ENCODE data around the gene CTNNA3.

CTNNA3 gene

GRCh38 chr10:67386260-67386659, 309.7 kb downstream of the CTNNA3 start:
- no peak overlapping the region for H3K4me3 ChIP-seq (ENCODE audit: low read length)
- no peak for DNase-seq (ENCODE audit: low read depth)
- TF ChIP-seq, protein P1, sequence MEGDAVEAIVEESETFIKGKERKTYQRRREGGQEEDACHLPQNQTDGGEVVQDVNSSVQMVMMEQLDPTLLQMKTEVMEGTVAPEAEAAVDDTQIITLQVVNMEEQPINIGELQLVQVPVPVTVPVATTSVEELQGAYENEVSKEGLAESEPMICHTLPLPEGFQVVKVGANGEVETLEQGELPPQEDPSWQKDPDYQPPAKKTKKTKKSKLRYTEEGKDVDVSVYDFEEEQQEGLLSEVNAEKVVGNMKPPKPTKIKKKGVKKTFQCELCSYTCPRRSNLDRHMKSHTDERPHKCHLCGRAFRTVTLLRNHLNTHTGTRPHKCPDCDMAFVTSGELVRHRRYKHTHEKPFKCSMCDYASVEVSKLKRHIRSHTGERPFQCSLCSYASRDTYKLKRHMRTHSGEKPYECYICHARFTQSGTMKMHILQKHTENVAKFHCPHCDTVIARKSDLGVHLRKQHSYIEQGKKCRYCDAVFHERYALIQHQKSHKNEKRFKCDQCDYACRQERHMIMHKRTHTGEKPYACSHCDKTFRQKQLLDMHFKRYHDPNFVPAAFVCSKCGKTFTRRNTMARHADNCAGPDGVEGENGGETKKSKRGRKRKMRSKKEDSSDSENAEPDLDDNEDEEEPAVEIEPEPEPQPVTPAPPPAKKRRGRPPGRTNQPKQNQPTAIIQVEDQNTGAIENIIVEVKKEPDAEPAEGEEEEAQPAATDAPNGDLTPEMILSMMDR (IDR thresholded peaks at IDR 0.05; ENCODE audit: insufficient read depth, low read depth, low read length, missing control alignments) = no peak

GRCh38 chr10:67385566-67385965, 310.4 kb downstream of the CTNNA3 start:
- TF ChIP-seq, protein P1 (IDR thresholded peaks at IDR 0.05; ENCODE audit: insufficient read depth, low read depth, low read length, missing control alignments) = no peak
- no peak overlapping the region for H3K4me3 ChIP-seq (ENCODE audit: low read length)
- DNase-seq (ENCODE audit: low read depth) = no peak

GRCh38 chr10:67385089-67385488, 310.9 kb downstream of the CTNNA3 start:
- no peak for DNase-seq (ENCODE audit: low read depth)
- no peak overlapping the region for H3K4me3 ChIP-seq (ENCODE audit: low read length)
- TF ChIP-seq, protein P1 (IDR thresholded peaks at IDR 0.05; ENCODE audit: insufficient read depth, low read depth, low read length, missing control alignments) = no peak

DNA sequence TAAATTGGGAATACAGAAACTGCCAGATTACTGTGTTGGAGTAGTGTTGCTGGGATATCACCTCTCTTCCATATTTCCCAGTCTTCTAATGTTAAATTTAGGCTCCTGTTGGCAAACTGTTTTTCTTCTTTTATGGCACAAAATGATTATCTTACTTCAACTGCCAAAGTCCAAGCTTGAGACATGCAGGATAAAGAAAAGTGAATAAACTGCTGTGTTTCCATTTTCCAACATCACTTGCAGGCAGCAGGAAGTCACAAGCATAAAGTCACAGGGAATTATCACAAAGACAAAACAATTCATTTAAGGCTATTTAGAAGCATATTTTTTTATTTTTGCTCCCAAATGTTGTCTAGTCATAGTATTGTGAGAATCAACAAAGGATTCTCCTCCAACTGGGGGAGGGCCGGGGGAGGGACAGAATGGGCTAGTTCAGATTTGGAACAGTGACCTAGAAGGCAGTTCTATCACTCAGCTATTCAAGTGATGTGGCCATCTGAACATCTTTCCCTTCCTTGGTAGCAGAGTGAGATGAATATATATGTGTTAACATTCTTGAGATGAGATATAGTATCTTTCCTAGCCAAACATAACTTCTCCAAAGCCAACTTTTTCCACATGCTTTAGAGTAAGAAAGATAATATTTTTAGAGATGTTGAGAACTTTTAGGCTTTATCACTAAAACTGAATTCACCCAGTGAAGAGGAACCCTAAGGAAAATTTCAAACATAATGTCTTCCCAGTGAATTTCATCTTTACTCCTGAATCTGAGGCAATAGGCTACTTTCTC, 364.7 kb downstream of the CTNNA3 start:
- H3K4me3 ChIP-seq (ENCODE audit: low read length) = no peak overlapping the region
- TF ChIP-seq, protein P1 (IDR thresholded peaks at IDR 0.05; ENCODE audit: insufficient read depth, low read depth, low read length, missing control alignments) = no peak

DNA sequence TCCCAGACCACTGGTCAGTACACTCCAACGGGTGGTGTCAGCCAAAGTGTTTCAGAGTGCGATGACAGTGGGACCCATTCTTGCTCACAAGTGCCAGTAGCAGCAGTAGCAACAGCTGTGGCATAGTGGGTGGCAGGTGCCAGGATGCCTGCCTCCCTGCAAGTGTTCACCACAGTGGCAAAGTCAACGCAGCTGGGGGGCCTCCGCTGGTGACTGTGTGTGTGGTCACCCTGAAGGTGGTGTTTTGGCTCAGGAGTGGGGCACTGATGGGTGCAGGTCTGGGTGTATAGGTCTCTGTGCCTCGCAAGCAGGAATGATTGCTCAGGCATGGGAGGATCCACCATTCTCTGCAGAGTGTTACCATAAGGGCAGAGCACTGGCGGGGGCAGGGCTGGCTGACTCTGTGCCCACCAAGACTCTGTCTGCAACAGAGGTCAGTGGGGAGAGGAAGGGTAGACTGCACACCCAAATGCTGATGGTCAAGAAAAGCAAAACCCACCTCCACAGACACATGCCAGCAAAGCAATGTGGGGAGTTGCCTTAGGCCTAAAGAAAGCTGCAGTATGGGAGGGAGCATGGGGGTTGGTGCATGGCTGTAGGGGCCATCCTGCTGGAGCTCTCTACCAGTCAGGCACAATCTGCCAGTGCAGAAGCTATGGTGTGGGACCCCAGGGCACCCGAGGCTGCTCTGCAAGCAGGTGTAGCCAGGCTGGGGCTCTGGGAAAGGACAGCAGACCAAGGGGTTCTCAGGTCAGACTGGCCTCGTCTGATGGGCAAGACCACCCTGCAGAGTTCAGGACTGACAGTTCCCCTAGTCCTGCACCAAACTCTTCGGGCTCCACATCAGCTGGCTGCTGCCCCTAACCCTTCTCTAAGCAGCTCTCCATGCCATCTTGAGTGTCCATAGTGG, 368.1 kb downstream of the CTNNA3 start:
- H3K4me3 ChIP-seq (ENCODE audit: low read length) = no peak overlapping the region
- DNase-seq (ENCODE audit: low read depth) = no peak
- TF ChIP-seq, protein P1 (IDR thresholded peaks at IDR 0.05; ENCODE audit: insufficient read depth, low read depth, low read length, missing control alignments) = no peak

More for the DNA sequence above, 364.7 kb downstream of the CTNNA3 start:
- no peak for DNase-seq (ENCODE audit: low read depth)

- DNase-seq (ENCODE audit: low read depth) = no peak
- TF ChIP-seq, protein P1 (IDR thresholded peaks at IDR 0.05; ENCODE audit: insufficient read depth, low read depth, low read length, missing control alignments) = no peak
- H3K4me3 ChIP-seq (ENCODE audit: low read length) = no peak overlapping the region
Observed at GRCh38 chr10:67319976-67320375, 376.0 kb downstream of the CTNNA3 start.

Data from epithelial cell of esophagus (primary cell).